PFSK-1 (cell line): ENCODE results near the gene ARMC12.

Experiments
- FOXP2 ChIP-seq: optimal IDR thresholded peaks from 2 replicates; pipeline ENCODE3; 2011; ENCODE audit warnings: borderline replicate concordance, control low read depth, inconsistent platforms; ENCODE audit not compliant: insufficient read depth; ENCODE audit errors: extremely low read length, extremely low read depth
- POLR2AphosphoS5 ChIP-seq: IDR thresholded peaks from 2 replicates; pipeline ENCODE4 v1.6.1; 2012; ENCODE audit warnings: low read depth, mild to moderate bottlenecking, control low read depth, low read length, moderate library complexity
- REST ChIP-seq, 2 experiments: IDR thresholded peaks; 2 replicates each; pipeline versions ENCODE4 v1.6.1 to v1.8.0; 2011 to 2012; ENCODE audit warnings: low read depth in 2 of 2, low read length in 2 of 2, control low read depth in 1 of 2, inconsistent platforms in 1 of 2, mild to moderate bottlenecking in 1 of 2, moderate library complexity in 1 of 2; ENCODE audit not compliant: insufficient read depth in 1 of 2
- SIN3A ChIP-seq: IDR thresholded peaks from 2 replicates; pipeline ENCODE4 v1.6.1; 2012; ENCODE audit warnings: mild to moderate bottlenecking, low read length, moderate library complexity, borderline replicate concordance; ENCODE audit not compliant: insufficient read depth
- TAF1 ChIP-seq: IDR thresholded peaks from 2 replicates; pipeline ENCODE4 v1.6.1; 2012; ENCODE audit warnings: low read length, control low read depth, borderline replicate concordance; ENCODE audit not compliant: insufficient read depth

- no peak for TF ChIP-seq FOXP2
- no peak for TF ChIP-seq POLR2AphosphoS5
- TF ChIP-seq SIN3A = no peak
- no peak for TF ChIP-seq REST (IDR thresholded peaks at IDR 0.05; ENCODE audit: insufficient read depth in 1 of 2, low read depth in 2 of 2, low read length in 2 of 2)
- no peak for TF ChIP-seq TAF1
Observed at GRCh38 chr6:35780719-35781118, 43.9 kb downstream of the ARMC12 start, which contains the start of gene CLPSL1.
